ENCODE data around the gene SMCO2. TPM values are rescaled to one million over a fixed set of nuclear protein-coding genes. Genes with fewer than 3 reads are reported as not detected.

Gene SMCO2
- total and polyA plus RNA-seq, 9 donors, result not detected

DNA sequence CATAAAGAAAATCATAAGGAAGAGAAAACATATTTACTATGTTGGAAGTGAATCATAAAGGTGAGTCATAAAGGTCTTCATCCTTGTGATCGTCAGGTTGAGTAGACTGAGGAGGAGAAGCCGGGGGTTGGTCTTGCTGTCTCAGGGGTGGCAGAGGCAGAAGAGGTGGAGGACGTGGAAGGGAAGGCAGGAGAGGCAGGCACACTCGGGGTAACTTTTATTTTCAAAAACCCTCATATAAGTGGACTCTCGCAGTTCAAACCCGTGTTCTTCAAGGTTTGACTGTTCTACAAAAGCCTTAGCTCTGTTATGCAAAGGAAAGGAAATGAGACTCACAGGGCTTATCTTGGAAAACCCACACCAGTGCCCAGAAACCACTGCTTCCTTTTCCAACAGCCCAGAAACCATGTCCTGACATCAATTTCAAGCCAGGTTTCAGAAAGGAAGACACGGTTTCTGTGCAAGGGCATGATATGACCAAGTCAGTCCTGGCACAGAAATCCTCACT is 14.0 kb downstream of the SMCO2 start:
- no peak overlapping the region for H3K27ac ChIP-seq
- H3K9me3 ChIP-seq, result no peaks in the 10 kb centered on the region
- no peak for DNase-seq
- 69 to 79% (median 71%) methylated on average over 7 of the region's 7 CpGs for WGBS, 3 donors
- peaks cover 6% of the 10 kb centered on the region for H3K4me1 ChIP-seq (ENCODE audit: insufficient read depth)
- TF ChIP-seq, protein P1, sequence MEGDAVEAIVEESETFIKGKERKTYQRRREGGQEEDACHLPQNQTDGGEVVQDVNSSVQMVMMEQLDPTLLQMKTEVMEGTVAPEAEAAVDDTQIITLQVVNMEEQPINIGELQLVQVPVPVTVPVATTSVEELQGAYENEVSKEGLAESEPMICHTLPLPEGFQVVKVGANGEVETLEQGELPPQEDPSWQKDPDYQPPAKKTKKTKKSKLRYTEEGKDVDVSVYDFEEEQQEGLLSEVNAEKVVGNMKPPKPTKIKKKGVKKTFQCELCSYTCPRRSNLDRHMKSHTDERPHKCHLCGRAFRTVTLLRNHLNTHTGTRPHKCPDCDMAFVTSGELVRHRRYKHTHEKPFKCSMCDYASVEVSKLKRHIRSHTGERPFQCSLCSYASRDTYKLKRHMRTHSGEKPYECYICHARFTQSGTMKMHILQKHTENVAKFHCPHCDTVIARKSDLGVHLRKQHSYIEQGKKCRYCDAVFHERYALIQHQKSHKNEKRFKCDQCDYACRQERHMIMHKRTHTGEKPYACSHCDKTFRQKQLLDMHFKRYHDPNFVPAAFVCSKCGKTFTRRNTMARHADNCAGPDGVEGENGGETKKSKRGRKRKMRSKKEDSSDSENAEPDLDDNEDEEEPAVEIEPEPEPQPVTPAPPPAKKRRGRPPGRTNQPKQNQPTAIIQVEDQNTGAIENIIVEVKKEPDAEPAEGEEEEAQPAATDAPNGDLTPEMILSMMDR (IDR thresholded peaks at IDR 0.05), result no peak
- TF ChIP-seq POLR2A (IDR thresholded peaks at IDR 0.05), result no peak
- TF ChIP-seq EP300 (IDR thresholded peaks at IDR 0.05), result no peak
- no peaks in the 10 kb centered on the region for H3K27me3 ChIP-seq
- H3K36me3 ChIP-seq, result no peaks in the 10 kb centered on the region
- intact Hi-C loops (cut with DNase I), result loop anchor here in 1 of 4 donors (10.0 kb wide), 1 partner anchor 64 kb away; the partner anchor contains the start of gene PPFIBP1
- no peak overlapping the region for H3K4me3 ChIP-seq

DNA sequence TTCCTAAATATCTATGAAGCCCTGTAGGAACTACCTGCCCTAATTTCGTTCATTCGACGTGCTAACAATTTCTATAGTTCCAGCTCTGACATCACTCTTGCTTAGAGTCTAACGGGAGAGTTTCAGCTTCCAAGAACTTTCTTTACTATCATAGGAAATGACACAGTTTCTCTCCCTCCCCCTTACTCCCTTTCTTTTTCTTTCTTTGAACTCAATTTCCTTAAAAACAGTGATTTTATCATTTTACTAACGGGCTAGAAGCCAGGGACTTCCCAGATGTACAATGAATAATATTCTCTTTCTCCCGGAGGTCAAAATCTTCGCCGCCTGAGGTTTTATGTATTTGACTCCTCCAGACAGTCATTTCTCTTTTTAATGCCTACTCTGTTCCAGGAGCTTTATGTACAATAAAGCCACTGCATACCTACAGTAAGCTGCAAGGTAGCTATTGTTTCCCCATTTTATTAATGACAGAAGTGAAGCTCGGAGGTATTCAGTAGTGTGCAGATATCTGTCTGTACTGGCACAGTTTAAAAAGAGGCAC is 15.7 kb downstream of the SMCO2 start:
- H3K27me3 ChIP-seq, result no peaks in the 10 kb centered on the region
- peak overlapping the region; percentile 3 for H3K4me3 ChIP-seq
- no peaks in the 10 kb centered on the region for H3K9me3 ChIP-seq
- peak overlapping the region in 1 of 2 donors; percentile 61 for H3K27ac ChIP-seq
- no peak for DNase-seq
- intact Hi-C loops (cut with DNase I), result loop anchor here in 1 of 4 donors (10.0 kb wide), 1 partner anchor 63 kb away; the partner anchor contains the start of gene PPFIBP1
- WGBS, 3 donors, result 3 to 5% (median 4%) methylated on average over 9 of the region's 9 CpGs
- no peak for TF ChIP-seq EP300 (IDR thresholded peaks at IDR 0.05)
- TF ChIP-seq POLR2A (IDR thresholded peaks at IDR 0.05), result no peak
- TF ChIP-seq, protein P1 (IDR thresholded peaks at IDR 0.05), result no peak
- peaks cover 6% of the 10 kb centered on the region for H3K4me1 ChIP-seq (ENCODE audit: insufficient read depth)
- no peaks in the 10 kb centered on the region for H3K36me3 ChIP-seq

DNA sequence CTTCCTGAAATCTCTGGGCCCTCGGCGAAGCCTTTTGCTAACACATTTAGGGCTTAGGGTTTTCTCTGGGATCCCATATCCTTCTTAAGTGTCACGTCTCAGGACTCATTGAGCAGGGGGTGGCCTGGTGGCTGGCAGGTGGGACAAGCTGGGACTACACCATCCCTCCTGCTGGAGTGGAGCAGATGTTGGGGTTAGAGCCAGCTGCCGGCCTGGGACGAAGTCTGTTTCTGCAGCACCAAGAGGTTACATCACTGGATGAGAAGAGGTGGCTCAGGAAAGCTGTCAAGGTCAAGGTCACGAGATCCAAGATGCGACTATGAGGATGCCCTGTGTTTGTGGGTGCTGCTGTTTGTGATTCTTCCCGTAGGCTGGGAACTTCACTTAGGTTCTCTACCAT is 16.3 kb downstream of the SMCO2 start:
- intact Hi-C loops (cut with DNase I), result loop anchor here in 1 of 4 donors (10.0 kb wide), 1 partner anchor 62 kb away; the partner anchor contains the start of gene PPFIBP1
- TF ChIP-seq EP300 (IDR thresholded peaks at IDR 0.05) (no peak), POLR2A (IDR thresholded peaks at IDR 0.05) (no peak)
- TF ChIP-seq, protein P1 (IDR thresholded peaks at IDR 0.05), result no peak
- peak; percentile 28 to 58 (median 45) for DNase-seq
- WGBS, 3 donors, result 31 to 35% (median 33%) methylated on average over 8 of the region's 8 CpGs
- H3K4me1 ChIP-seq (ENCODE audit: insufficient read depth), result peaks cover 6% of the 10 kb centered on the region
- peak overlapping the region in 1 of 2 donors; percentile 61 for H3K27ac ChIP-seq
- H3K36me3 ChIP-seq, result no peaks in the 10 kb centered on the region
- no peak overlapping the region for H3K4me3 ChIP-seq
- H3K27me3 ChIP-seq, result no peaks in the 10 kb centered on the region
- H3K9me3 ChIP-seq, result no peaks in the 10 kb centered on the region

DNA sequence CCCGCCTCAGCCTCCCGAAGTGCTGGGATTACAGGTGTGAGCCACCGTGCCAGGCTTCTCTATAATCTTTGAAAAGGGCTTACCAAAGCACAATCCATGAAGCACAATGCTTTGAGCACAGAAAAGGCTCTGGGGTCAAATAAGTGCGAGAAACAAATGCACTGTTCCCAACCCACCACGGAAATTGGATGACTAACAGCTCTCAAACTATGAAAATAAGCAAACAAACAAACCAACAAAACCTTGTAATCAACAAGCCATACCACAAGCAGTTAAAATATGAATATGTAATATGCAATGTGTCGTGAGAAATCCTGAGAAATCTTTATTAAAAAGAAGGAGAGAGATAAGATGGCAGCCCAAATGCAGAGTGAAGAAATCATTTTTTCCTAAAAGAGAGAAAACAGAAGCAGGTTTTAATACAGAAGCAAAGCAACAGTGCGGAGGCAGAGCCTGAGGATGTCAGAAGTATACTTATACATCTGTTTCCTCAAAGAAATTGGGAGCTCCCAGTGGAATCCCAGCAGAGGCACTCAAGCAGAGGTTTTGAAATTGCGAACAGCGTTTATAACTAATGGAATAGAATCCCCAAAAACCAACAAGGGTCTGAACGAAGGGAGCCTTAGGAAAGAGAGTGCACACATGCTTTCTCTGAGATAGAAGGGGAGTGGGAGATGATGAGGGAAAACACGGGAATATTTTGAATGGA is 17.1 kb downstream of the SMCO2 start:
- DNase-seq, result peak in 2 of 5 donors; percentile 28 to 44
- Histone ChIP-seq H3K36me3 (no peaks in the 10 kb centered on the region), H3K4me1 (ENCODE audit: insufficient read depth) (peaks cover 6% of the 10 kb centered on the region), H3K9me3 (no peaks in the 10 kb centered on the region), H3K4me3 (no peak overlapping the region), H3K27ac (peak overlapping the region in 1 of 2 donors; percentile 61), H3K27me3 (no peaks in the 10 kb centered on the region)
- intact Hi-C loops (cut with DNase I), result loop anchor here in 1 of 4 donors (10.0 kb wide), 1 partner anchor 61 kb away; the partner anchor contains the start of gene PPFIBP1
- TF ChIP-seq POLR2A (IDR thresholded peaks at IDR 0.05) (no peak), EP300 (IDR thresholded peaks at IDR 0.05) (no peak)
- TF ChIP-seq, protein P1 (IDR thresholded peaks at IDR 0.05), result no peak
- 14 to 22% (median 22%) methylated on average over 11 of the region's 11 CpGs for WGBS, 3 donors
